Measurements from ENCODE around the gene NFIB.

GRCh38 chr9:14207352-14207995, 106.5 kb downstream of the NFIB start:
- TF ChIP-seq CTCF (optimal IDR thresholded peaks at IDR 0.05 in 1 of 3, IDR thresholded peaks at IDR 0.05 in 1 of 3, conservative IDR thresholded peaks at IDR 0.05 in 1 of 3; ENCODE audit: extremely low read depth in 1 of 3, insufficient read depth in 2 of 3, low read length in 3 of 3) (no peak), EZH2 (IDR thresholded peaks at IDR 0.05; ENCODE audit: low read length) (no peak)

All from keratinocyte (primary cell).